Activated T-cell treated with anti-CD3 and anti-CD28 coated beads, Interleukin-2, amount 50 U/mL, for 4 hours (primary cell): Measurements from ENCODE around the gene SIGLEC10. TPM values are rescaled to one million over a fixed set of nuclear protein-coding genes. Genes with fewer than 3 reads are reported as not detected.
"Not testable (repeated sequence)": the region's sequence is repeated elsewhere in the genome, so short reads cannot be mapped to it uniquely, and the experiment has no call there.

Experiments used
- ATAC-seq, 2 donors: fragments of 200-7000 bp; cut with Tn5 transposase; one replicate each; pipeline ENCODE4 v1.10.0; 2021
- DNase-seq: peaks from one replicate; pipeline ENCODE4 v3.0.0-alpha.2; 2020
- H3K27me3 Mint-ChIP-seq: one replicate; pipeline ENCODE4 v1.8.0; 2021; ENCODE audit warnings: low read depth, mixed read lengths
- H3K36me3 Mint-ChIP-seq: one replicate; pipeline ENCODE4 v1.8.0; 2022; ENCODE audit warnings: mixed read lengths; ENCODE audit not compliant: insufficient read depth
- H3K4me1 Mint-ChIP-seq: one replicate; pipeline ENCODE4 v1.8.0; 2021; ENCODE audit warnings: low read depth, mixed read lengths
- H3K4me3 Mint-ChIP-seq: one replicate; pipeline ENCODE4 v1.8.0; 2021; ENCODE audit warnings: mild to moderate bottlenecking, moderate library complexity, mixed read lengths
- H3K9me3 Mint-ChIP-seq: one replicate; pipeline ENCODE4 v1.8.0; 2021; ENCODE audit warnings: mixed read lengths
- total RNA-seq, 3 donors: library from RNA; stranded (reverse); gene quantifications; one replicate each; pipeline ENCODE4 v1.2.1, GENCODE V29; 2021

Gene SIGLEC10
- total RNA-seq, 3 donors from 2014 or later = 0.43 to 0.63 (median 0.53) TPM

DNA sequence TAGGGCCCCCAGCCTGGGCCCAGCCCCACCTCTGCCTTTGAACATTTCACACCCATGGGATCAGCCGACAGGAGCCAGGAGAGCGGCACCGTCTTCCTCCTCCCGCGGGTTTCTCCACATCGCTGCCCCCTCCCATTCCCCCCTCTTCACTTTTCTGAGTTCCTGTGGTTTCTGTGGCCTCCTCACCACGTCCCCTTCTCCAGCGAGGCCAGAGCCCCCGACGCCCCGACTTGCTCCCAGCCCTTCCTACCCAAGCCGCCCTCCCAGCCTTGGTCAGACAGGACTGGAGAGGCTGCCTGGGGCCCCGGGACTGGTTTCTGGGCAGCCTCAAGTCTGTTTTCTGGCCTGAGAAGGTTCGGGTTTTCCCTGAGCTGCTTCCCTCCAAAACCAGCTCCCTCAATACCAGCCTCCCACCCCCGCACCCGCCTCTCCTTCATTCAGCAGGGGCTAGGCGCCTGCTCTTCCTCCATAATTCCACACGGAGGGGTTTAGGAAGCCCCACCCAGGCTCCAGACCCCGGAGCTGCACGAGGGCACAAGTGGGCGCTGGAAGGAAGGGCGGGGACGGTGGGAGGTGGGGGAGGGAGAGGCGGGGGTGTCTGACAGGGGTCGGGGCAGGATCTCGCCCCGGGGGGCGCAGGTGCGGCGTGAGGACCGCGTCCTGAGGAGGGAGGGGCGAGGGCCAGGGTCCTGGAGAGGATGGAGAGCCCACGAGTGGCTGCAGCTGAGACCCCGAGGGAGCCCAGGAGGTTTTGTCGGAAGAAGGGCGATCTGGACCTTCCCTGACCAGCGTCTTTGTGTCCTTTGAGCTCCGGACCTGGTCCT, 4.0 kb upstream of the SIGLEC10 start:
- Mint-ChIP-seq H3K4me3 (no peak overlapping the region), H3K27me3 (peaks cover 16% of the 10 kb centered on the region), H3K9me3 (no peaks in the 10 kb centered on the region), H3K4me1 (peaks cover 11% of the 10 kb centered on the region), H3K36me3 (no peaks in the 10 kb centered on the region)
- ATAC-seq (peak in 1 of 2 donors; percentile 6), DNase-seq (no peak)

DNA sequence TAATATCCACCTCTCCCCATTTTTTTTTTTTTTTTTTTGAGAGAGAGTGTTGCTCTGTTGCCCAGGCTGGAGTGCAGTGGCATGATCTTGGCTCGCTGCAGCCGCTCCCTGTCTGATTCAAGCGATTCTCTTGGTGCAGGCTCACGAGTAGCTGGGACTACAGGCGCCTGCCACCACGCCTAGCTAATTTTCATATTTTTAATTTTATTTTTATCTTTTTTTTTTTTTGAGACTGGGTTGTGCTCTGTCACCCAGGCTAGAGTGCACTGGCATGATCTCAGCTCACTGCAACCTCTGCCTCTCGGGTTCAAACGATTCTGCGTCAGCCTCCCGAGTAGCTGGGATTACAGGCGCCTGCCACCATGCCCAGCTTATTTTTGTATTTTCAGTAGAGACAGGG, 3.1 kb upstream of the SIGLEC10 start:
- H3K9me3 Mint-ChIP-seq, ATAC-seq, DNase-seq, H3K4me3 Mint-ChIP-seq, H3K36me3 Mint-ChIP-seq: not testable (repeated sequence)
- Mint-ChIP-seq H3K27me3 (peaks cover 20% of the 10 kb centered on the region), H3K4me1 (peaks cover 11% of the 10 kb centered on the region)

DNA sequence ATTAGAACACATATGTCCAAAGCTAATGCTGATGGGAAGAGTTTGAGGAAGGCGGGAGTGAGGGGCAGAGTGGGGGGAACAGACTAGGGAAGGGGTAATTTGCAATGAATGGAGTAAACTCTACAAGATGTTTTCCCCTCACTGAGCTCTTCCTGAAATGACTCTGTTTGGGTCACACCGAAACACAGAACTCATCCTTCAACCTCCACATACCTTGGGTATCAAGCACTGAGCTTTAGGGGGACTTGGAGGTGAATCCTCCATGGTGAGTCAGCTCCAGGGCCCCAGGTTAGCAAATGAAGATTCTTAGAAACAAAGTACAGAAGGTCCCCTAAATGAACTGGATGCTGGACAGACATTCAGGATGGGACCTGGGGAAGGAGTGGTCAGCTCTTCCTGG, 1.3 kb upstream of the SIGLEC10 start:
- peaks cover 11% of the 10 kb centered on the region for H3K4me1 Mint-ChIP-seq
- no peak for DNase-seq
- no peak for ATAC-seq
- peaks cover 20% of the 10 kb centered on the region for H3K27me3 Mint-ChIP-seq
- H3K36me3 Mint-ChIP-seq = no peaks in the 10 kb centered on the region
- no peaks in the 10 kb centered on the region for H3K9me3 Mint-ChIP-seq
- no peak overlapping the region for H3K4me3 Mint-ChIP-seq

DNA sequence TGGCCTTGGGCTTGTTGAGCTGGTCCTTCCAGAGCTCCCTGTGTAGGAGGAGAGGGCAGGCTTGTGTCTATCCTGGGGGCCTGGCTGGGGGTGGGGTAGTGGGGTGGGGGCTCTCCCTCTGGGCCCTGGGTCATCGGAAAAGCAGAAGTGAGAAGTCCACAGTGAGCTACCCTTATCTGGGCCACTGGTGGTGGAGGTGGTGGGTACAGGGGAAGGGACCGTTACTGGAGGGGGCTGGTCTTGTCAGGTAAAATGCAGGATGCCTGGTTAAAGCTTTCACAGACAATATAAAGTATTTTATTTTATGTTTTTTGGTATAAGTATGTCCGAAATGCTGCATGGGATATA, 342 bp upstream of the SIGLEC10 start:
- DNase-seq = no peak
- ATAC-seq = no peak
- Mint-ChIP-seq H3K27me3 (peaks cover 20% of the 10 kb centered on the region), H3K4me1 (peaks cover 11% of the 10 kb centered on the region), H3K9me3 (no peaks in the 10 kb centered on the region), H3K36me3 (no peaks in the 10 kb centered on the region), H3K4me3 (no peak overlapping the region)

DNA sequence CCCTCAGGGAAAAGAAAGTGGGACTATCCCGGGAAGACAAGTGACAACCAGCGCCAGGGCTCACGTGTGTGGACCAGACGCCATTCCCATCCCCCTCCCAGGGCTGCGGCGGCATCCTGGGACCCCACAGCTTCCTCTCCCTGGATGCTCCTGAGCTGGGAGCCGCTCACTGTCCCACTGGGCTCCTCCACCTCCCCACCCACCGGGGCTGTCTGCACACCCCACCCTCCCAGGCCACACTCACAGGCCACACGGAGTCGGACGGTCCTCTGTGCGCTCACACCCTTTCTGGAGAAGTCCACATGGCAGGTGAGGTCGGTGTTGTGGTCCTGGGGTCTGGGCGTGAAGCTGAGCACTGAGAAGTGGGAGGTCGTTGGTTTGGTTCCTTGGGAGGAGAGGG, 1.0 kb downstream of the SIGLEC10 start:
- not testable (repeated sequence) for H3K4me3 Mint-ChIP-seq, H3K36me3 Mint-ChIP-seq, H3K4me1 Mint-ChIP-seq, H3K9me3 Mint-ChIP-seq, ATAC-seq, DNase-seq
- peaks cover 20% of the 10 kb centered on the region for H3K27me3 Mint-ChIP-seq

DNA sequence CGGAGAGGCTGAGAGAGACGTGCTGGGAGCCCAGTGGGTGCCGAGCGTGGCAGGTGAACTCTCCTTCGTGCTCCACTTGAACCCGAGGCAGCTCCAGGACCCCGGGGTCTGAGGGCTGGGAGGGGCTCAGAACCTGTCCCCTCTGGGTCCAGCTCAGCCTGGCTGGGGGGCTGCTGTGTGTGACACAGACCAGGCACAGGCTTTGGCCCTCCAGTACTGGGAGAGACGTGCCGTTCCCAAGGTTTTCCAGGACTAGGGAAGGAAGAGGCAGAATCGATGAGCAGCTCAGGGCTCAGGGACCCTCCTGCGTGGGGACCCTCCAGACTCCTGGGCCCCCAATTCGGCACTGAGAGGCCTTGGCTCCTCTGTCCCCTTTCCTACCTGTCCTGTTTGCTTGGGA, 2.3 kb downstream of the SIGLEC10 start:
- no peak for ATAC-seq
- DNase-seq = no peak
- Mint-ChIP-seq H3K9me3 (no peaks in the 10 kb centered on the region), H3K4me1 (peaks cover 10% of the 10 kb centered on the region), H3K27me3 (peaks cover 23% of the 10 kb centered on the region), H3K4me3 (no peak overlapping the region), H3K36me3 (no peaks in the 10 kb centered on the region)

DNA sequence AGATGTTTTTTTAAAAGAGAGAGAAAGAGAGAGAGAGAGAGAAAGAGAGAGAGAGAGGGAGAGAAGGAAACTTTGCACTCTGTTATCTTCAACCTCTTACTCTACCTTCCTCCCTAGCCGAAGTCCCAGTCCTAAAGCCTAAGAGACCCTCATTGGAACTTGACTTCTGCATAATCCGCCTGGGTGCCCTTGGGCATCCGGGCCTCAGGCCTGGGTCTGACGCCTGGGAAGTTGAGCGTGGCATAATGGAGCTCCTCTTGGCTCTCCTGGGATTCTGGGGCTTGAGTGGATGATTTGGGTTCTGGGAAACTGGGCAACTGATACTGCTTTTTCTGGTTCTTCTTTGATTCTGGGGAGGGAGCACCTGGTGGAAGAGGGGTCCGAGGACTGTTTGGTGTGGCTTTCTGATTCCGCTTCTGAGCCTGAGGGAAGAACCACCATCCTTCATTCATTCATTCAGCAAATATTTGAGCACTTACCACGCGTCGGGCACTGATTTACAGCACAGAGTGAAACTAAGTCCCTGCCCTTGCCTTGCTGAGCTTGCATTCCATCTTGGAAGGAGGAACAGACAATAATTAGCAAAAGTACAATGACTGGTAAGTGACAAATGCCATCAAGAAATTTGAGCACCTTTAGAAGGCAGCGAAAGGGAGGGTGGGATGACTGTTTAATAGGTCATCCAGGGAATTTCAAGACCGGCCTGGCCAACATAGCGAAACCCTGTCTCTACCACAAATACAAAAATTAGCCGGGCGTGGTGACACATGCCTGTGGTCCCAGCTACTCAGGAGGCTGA, 6.3 kb downstream of the SIGLEC10 start:
- DNase-seq (no peak), ATAC-seq (no peak)
- H3K27me3 Mint-ChIP-seq = peaks cover 14% of the 10 kb centered on the region
- H3K4me1 Mint-ChIP-seq = peaks cover 8% of the 10 kb centered on the region
- no peaks in the 10 kb centered on the region for H3K36me3 Mint-ChIP-seq
- H3K4me3 Mint-ChIP-seq = no peak overlapping the region
- H3K9me3 Mint-ChIP-seq = no peaks in the 10 kb centered on the region

DNA sequence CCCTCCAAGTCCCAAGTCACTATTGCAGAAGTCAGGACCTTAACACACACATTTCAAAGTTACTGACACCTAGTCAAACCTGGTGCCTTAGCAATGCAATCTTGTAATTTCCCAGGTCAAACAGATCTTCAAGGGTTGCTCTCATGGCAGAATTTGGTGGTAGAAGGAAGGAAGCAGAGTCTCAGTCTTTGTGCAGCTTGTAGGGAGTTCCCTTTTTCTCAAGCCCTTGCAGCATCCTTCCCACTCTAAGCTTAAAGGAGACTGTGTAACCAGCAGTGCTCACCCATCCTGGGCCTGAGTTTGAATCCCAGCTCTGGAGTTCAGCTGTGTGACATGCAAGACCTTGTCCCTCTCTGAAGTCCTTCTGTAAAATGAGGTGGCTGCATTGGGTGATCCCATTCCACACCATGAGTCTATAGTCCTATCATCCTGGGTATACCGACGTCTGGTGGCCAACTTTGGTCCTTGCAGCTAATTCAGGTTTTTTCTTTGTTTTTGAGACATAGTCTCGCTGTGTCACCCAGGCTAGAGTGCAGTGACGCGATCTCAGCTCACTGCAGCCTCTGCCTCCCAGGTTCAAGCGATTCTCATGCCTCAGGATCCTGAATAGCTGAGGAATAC, 9.8 kb downstream of the SIGLEC10 start:
- Mint-ChIP-seq H3K4me3 (no peak overlapping the region), H3K27me3 (peaks cover 13% of the 10 kb centered on the region), H3K4me1 (peaks cover 8% of the 10 kb centered on the region), H3K36me3 (peaks cover 2% of the 10 kb centered on the region), H3K9me3 (peaks cover 7% of the 10 kb centered on the region)
- peak; percentile 61 to 66 for ATAC-seq
- DNase-seq = no peak

DNA sequence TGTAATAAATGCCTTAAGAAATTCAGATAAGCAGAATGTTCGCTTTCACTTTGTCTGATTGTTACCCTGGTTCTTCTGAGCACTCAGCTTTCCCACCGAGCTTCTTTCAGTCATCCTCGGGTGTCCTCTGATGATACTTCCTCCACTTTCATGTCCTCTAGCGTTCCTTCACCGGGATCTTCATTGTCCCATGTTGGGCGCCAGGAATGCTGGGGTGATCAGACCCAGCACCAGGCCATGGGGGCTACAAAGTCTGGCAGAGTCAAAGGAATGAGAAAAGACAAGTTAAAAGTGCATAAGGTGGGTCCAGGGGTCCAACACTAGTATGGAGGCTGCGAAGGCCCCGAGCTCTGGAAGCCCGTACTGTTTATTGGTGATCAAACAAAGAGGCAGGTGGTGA, 15.3 kb downstream of the SIGLEC10 start:
- H3K4me3 Mint-ChIP-seq = no peak overlapping the region
- H3K9me3 Mint-ChIP-seq = peaks cover 15% of the 10 kb centered on the region
- ATAC-seq = no peak
- H3K27me3 Mint-ChIP-seq = peaks cover 5% of the 10 kb centered on the region
- DNase-seq = no peak
- peaks cover 4% of the 10 kb centered on the region for H3K4me1 Mint-ChIP-seq
- peaks cover 2% of the 10 kb centered on the region for H3K36me3 Mint-ChIP-seq

DNA sequence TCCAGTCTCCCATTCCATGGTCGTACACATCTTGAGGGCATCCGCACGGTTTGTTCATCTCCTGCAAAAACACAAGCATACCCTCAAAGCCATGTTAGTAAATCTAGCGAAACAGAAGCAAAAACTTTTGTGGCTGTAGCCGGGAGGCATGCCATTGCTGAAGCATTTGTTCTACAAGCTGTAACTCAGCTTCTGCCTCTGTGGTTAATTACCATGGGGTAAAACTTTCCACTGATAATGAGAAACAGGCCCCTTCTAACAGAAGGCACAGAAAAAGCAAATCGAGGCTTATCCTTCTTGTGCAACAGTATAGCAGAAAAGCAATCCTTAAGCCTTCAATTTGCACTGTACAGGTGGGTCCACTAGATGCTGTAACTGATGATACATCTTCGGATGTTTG, 17.5 kb downstream of the SIGLEC10 start:
- peaks cover 13% of the 10 kb centered on the region for H3K4me1 Mint-ChIP-seq
- DNase-seq, ATAC-seq, H3K36me3 Mint-ChIP-seq, H3K4me3 Mint-ChIP-seq, H3K27me3 Mint-ChIP-seq: not testable (repeated sequence)
- peaks cover 15% of the 10 kb centered on the region for H3K9me3 Mint-ChIP-seq

DNA sequence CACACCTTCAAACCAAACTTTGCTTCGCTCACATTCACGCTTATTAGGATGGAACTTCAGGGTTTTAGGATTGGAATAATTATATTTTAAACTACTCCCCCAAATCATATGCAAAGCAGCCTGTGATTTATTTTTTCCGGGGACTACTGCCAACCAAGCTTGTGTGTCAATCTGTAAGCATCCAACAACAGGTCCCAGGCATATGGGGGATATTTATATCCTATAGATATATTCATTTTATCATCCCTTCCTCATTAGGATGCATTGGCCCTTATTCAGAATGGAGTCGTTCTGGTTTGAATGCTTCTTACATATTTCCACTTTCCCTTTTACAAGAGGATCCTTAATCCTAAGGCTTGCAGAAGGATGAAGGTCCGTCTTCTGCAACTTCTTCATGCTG, 18.2 kb downstream of the SIGLEC10 start:
- H3K27me3 Mint-ChIP-seq = peaks cover 2% of the 10 kb centered on the region
- H3K4me3 Mint-ChIP-seq = no peak overlapping the region
- peaks cover 15% of the 10 kb centered on the region for H3K9me3 Mint-ChIP-seq
- peaks cover 2% of the 10 kb centered on the region for H3K36me3 Mint-ChIP-seq
- peaks cover 20% of the 10 kb centered on the region for H3K4me1 Mint-ChIP-seq
- DNase-seq (no peak), ATAC-seq (no peak)

DNA sequence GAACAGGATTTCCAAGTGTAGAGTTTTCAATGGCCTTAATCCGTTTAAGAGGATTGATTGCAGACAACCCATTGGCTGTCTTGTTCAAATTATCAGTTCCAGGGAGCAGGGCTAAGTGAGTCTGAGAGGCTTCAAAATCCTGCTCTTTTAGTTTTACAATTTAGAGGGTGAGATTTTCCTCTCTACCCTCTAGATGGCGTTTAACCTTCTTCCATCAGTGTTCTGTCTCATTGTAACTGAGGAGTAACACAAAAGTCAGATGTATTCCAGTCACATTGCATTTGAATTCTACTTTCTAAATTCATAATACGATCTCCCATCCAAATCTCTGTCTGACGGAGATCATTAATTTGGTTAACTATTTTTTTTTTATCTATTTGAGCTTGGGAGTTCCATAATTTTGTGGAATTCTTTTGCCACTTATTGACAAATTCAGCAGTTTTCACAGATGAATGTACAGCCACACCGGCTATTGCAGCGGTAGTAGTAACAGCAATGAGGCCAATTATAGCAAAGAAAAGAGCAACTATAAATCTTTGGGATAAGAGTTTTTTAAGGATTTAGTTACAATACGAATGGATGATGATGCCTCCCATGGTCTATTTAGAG, 19.2 kb downstream of the SIGLEC10 start:
- Mint-ChIP-seq H3K27me3 (peaks cover under 1% of the 10 kb centered on the region), H3K4me1 (peaks cover 25% of the 10 kb centered on the region), H3K9me3 (peaks cover 12% of the 10 kb centered on the region), H3K36me3 (no peaks in the 10 kb centered on the region), H3K4me3 (no peak overlapping the region)
- no peak for ATAC-seq
- DNase-seq = no peak

DNA sequence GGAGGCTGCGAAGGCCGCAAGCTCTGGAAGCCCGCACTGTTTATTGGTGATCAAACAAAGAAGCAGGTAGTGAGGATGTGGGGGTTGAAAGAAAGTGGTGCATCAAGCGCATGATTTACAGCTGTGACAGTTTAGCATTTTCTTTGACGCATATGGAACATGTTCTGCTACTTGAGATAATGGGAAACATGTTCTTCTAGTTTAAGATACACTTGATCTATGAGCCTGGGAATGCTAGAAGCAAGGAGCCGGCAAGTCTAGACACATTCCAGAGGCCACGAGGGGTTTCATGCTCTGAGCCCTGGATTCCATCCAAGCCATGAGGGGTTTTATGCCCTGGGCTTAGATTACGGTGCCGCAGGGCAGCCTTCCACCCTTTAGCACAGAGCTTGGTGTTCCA, 20.0 kb downstream of the SIGLEC10 start:
- H3K27me3 Mint-ChIP-seq, H3K4me3 Mint-ChIP-seq: not testable (repeated sequence)
- peaks cover 30% of the 10 kb centered on the region for H3K4me1 Mint-ChIP-seq

DNA sequence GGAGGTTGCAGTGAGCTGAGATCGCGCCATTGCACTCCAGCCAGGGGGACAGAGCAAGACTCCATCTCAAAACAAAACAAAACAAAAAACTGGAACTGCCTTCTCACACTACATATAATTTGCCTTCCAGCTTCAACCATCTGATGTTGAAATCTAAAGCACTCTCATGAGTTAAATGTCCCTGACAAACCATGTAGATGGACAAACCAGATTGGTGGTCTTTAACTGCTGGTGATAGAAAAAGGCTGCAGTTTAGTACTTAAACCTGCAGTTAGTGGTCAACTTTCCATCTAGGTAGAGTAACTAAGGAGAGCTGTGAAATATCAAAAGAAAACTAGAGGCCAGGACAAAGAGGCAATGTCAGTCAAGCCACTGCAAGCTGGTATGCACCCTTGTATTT, 21.3 kb downstream of the SIGLEC10 start:
- no peaks in the 10 kb centered on the region for H3K9me3 Mint-ChIP-seq
- no peaks in the 10 kb centered on the region for H3K36me3 Mint-ChIP-seq
- H3K4me3 Mint-ChIP-seq = no peak overlapping the region
- H3K27me3 Mint-ChIP-seq = no peaks in the 10 kb centered on the region
- H3K4me1 Mint-ChIP-seq = peaks cover 35% of the 10 kb centered on the region
- DNase-seq (no peak), ATAC-seq (no peak)

More for the DNA sequence above, 20.0 kb downstream of the SIGLEC10 start:
- not testable (repeated sequence) for H3K36me3 Mint-ChIP-seq, DNase-seq, ATAC-seq, H3K9me3 Mint-ChIP-seq
